ENCODE results near the gene SLC2A1.

The SLC2A1 gene

GRCh38 chr1:42937836-42938644, 20.6 kb downstream of the SLC2A1 start:
- no peak for DNase-seq (ENCODE audit: extremely low spot score)

DNA sequence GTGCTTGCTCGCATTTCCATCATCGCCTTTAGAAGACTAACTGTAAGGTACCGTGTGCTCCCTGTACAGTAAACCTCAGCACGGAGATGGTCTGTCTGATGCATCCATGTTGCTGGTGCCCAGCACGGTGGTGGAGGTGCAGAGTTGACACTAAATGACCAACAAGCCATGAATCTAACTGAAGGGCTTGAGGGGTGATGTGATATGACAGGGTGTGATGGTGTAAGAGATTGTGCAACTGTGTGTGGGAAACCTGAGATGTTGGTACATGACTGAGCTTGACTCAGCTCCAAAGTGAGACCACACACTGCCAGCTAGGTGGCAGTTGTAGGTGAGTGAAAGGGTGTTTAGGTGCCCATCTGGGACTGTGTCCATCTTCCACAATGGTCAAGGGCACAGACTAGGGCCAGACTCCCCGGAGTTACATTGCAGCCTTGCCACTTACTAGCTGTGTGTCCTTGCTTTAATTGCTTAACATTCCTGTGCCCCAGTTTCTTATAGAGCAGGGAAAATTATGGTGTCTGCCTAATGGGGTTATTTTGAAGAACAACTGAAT, 21.4 kb downstream of the SLC2A1 start:
- ChIA-PET CTCF (interaction anchor here (0.9 kb wide), 1 partner anchor 136 kb away, joined by 3 read pairs; no protein-coding TSS in a partner anchor), POLR2A (interaction anchor here (1.0 to 2.1 kb wide), 3 partner anchors 13 to 135 kb away, joined by 3 to 8 read pairs (median 6); no protein-coding TSS in a partner anchor)
- no peak for DNase-seq (ENCODE audit: extremely low spot score)
- TF ChIP-seq FOXK2 (IDR thresholded peaks at IDR 0.05) = no peak
- no peak for TF ChIP-seq HDGF (IDR thresholded peaks at IDR 0.05; ENCODE audit: borderline replicate concordance)
- TF ChIP-seq TARDBP (IDR thresholded peaks at IDR 0.05) = no peak
- TF ChIP-seq, protein P1, sequence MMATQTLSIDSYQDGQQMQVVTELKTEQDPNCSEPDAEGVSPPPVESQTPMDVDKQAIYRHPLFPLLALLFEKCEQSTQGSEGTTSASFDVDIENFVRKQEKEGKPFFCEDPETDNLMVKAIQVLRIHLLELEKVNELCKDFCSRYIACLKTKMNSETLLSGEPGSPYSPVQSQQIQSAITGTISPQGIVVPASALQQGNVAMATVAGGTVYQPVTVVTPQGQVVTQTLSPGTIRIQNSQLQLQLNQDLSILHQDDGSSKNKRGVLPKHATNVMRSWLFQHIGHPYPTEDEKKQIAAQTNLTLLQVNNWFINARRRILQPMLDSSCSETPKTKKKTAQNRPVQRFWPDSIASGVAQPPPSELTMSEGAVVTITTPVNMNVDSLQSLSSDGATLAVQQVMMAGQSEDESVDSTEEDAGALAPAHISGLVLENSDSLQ (IDR thresholded peaks at IDR 0.05) = no peak
- TF ChIP-seq ELF4 (IDR thresholded peaks at IDR 0.05) = no peak
- TF ChIP-seq BHLHE40 (IDR thresholded peaks at IDR 0.05; ENCODE audit: borderline replicate concordance) = no peak
- no peak for TF ChIP-seq CTBP1 (IDR thresholded peaks at IDR 0.05; ENCODE audit: borderline replicate concordance)
- no peak for TF ChIP-seq SP1 (IDR thresholded peaks at IDR 0.05)

More at GRCh38 chr1:42937836-42938644, 20.6 kb downstream of the SLC2A1 start:
- no peak for TF ChIP-seq FOXM1 (IDR thresholded peaks at IDR 0.05; ENCODE audit: borderline replicate concordance)
- no peak for TF ChIP-seq BHLHE40 (IDR thresholded peaks at IDR 0.05; ENCODE audit: borderline replicate concordance)
- TF ChIP-seq ARNT (IDR thresholded peaks at IDR 0.05) = no peak
- no peak for TF ChIP-seq SP1 (IDR thresholded peaks at IDR 0.05)
- no peak for TF ChIP-seq NFRKB (IDR thresholded peaks at IDR 0.05)
- no peak for TF ChIP-seq FOXA1 (IDR thresholded peaks at IDR 0.05)
- TF ChIP-seq L3MBTL2 (conservative IDR thresholded peaks at IDR 0.05) = no peak
- TF ChIP-seq CTBP1 (IDR thresholded peaks at IDR 0.05; ENCODE audit: borderline replicate concordance) = no peak
- TF ChIP-seq FOXK2 (IDR thresholded peaks at IDR 0.05) = no peak
- no peak for TF ChIP-seq SUZ12 (IDR thresholded peaks at IDR 0.05)
- POLR2A ChIA-PET = interaction anchor here (1.0 to 2.1 kb wide), 3 partner anchors 22 to 134 kb away, joined by 3 to 6 read pairs (median 4); partner anchors contain the start of gene ZNF691
- CTCF ChIA-PET = interaction anchor here (0.5 to 0.9 kb wide), 2 partner anchors 136 to 997 kb away, joined by 3 read pairs; no protein-coding TSS in a partner anchor

DNA sequence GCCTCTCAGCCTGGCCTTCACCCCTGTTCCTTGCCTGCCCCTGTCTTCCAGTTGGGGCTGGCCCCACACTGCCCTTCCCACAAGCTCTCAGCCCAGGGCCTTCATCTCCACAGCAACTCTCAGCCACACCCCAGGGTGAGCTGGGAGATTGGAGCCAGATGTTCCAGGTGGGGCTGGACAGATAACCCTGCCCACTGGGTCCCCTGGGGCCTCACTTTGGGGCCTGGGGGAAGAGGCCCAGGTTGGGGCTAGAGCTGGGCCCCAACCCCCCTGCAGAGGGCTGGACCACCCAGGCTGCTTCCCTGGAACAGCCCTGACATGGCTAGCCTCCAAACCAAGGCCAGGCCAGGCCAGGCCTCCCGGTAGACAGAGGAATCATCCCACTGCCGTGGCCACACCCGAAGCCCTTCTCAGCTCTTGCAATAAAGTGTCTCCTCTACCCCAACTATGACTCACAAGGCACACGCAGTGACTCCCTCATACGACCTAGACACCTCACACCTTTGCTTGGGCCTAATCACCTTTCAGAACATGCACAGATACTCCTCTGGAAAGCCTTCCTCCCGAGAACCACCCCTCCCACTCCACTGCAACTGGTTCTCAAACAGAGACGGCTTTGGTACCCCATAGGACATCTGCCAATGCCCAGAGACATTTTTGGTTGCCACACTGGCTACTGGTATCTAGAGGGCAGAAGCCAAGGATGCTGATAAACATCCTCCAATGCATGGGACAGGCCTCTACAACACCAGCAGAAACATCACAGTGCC, 22.2 kb downstream of the SLC2A1 start:
- TF ChIP-seq BHLHE40 (IDR thresholded peaks at IDR 0.05; ENCODE audit: borderline replicate concordance) (no peak), CTBP1 (IDR thresholded peaks at IDR 0.05; ENCODE audit: borderline replicate concordance) (no peak), NFRKB (IDR thresholded peaks at IDR 0.05) (no peak), ELF4 (IDR thresholded peaks at IDR 0.05) (no peak), FOXA1 (IDR thresholded peaks at IDR 0.05) (no peak), FOXK2 (IDR thresholded peaks at IDR 0.05) (no peak), SP1 (IDR thresholded peaks at IDR 0.05) (no peak), L3MBTL2 (conservative IDR thresholded peaks at IDR 0.05) (no peak), ARNT (IDR thresholded peaks at IDR 0.05) (no peak), FOXM1 (IDR thresholded peaks at IDR 0.05; ENCODE audit: borderline replicate concordance) (no peak), SUZ12 (IDR thresholded peaks at IDR 0.05) (no peak), ZNF384 (IDR thresholded peaks at IDR 0.05) (no peak), TARDBP (IDR thresholded peaks at IDR 0.05) (no peak)
- TF ChIP-seq, protein P1 (IDR thresholded peaks at IDR 0.05) = no peak
- ChIA-PET CTCF (interaction anchor here (1.1 kb wide), 1 partner anchor 11 kb away, joined by 4 read pairs; no protein-coding TSS in a partner anchor), POLR2A (interaction anchor here (1.0 to 2.1 kb wide), 3 partner anchors 12 to 136 kb away, joined by 3 to 8 read pairs (median 6); no protein-coding TSS in a partner anchor)
- no peak for DNase-seq (ENCODE audit: extremely low spot score)

- ChIA-PET POLR2A (interaction anchor here (1.5 kb wide), 1 partner anchor 12 kb away, joined by 8 read pairs; no protein-coding TSS in a partner anchor), CTCF (interaction anchor here (1.1 kb wide), 1 partner anchor 11 kb away, joined by 4 read pairs; no protein-coding TSS in a partner anchor)
- no peak for TF ChIP-seq HDGF (IDR thresholded peaks at IDR 0.05; ENCODE audit: borderline replicate concordance)
- no peak for TF ChIP-seq SUZ12 (IDR thresholded peaks at IDR 0.05)
- no peak for TF ChIP-seq FOXK2 (IDR thresholded peaks at IDR 0.05)
- no peak for TF ChIP-seq BHLHE40 (IDR thresholded peaks at IDR 0.05; ENCODE audit: borderline replicate concordance)
- TF ChIP-seq LEF1 (IDR thresholded peaks at IDR 0.05; ENCODE audit: borderline replicate concordance) = no peak
- no peak for TF ChIP-seq ARNT (IDR thresholded peaks at IDR 0.05)
- no peak for TF ChIP-seq ELF4 (IDR thresholded peaks at IDR 0.05)
- TF ChIP-seq, protein P1 (IDR thresholded peaks at IDR 0.05) = no peak
- no peak for TF ChIP-seq L3MBTL2 (conservative IDR thresholded peaks at IDR 0.05)
- no peak for TF ChIP-seq NFRKB (IDR thresholded peaks at IDR 0.05)
- TF ChIP-seq FOXA1 (IDR thresholded peaks at IDR 0.05) = no peak
- TF ChIP-seq TARDBP (IDR thresholded peaks at IDR 0.05) = no peak
- no peak for TF ChIP-seq FOXM1 (IDR thresholded peaks at IDR 0.05; ENCODE audit: borderline replicate concordance)
- no peak for TF ChIP-seq CTBP1 (IDR thresholded peaks at IDR 0.05; ENCODE audit: borderline replicate concordance)
- no peak for TF ChIP-seq ZNF384 (IDR thresholded peaks at IDR 0.05)
- no peak for TF ChIP-seq SP1 (IDR thresholded peaks at IDR 0.05)
- no peak for DNase-seq (ENCODE audit: extremely low spot score)
Observed at GRCh38 chr1:42935971-42936308, 22.7 kb downstream of the SLC2A1 start.
